ENCODE results near the gene ICAM1.

GRCh38 chr19:10332158-10332964 lies 61.4 kb downstream of the ICAM1 start:
- TF ChIP-seq POLR2A (IDR thresholded peaks at IDR 0.05) = no peak
- TF ChIP-seq CTCF (IDR thresholded peaks at IDR 0.05) = no peak

Measured in ovary (tissue), 3 donors.